H1 (cell line): ENCODE data around the gene DXO. TPM values are rescaled to one million over a fixed set of nuclear protein-coding genes. Genes with fewer than 3 reads are reported as not detected.

ENCODE experiments used
- CTCF ChIA-PET: fragments of 300-600 bp; sonication (Branson Sonifier 250); formaldehyde crosslinking; loops from one replicate; lab custom pipeline; 2021; ENCODE audit not compliant: partially characterized antibody; lab: Charles Lee
- POLR2A ChIA-PET: fragments of 300-600 bp; sonication (Branson Sonifier 250); formaldehyde crosslinking; loops from one replicate; lab custom pipeline; 2021; ENCODE audit warnings: inconsistent platforms; ENCODE audit not compliant: partially characterized antibody; lab: Charles Lee
- DNase-seq, 2 experiments: peaks; one replicate each; pipeline versions ENCODE4 v3.0.0 to v3.0.0-alpha.2; 2010 to 2022; ENCODE audit warnings: low spot score in 2 of 2, low read depth in 1 of 2, mixed read lengths in 1 of 2
- FAIRE-seq: peaks from 2 replicates; lab custom pipeline; 2011; peaks lifted over from hg19 to GRCh38; lab: Jason Lieb, UNC
- H2AFZ ChIP-seq: 2 replicates; pipeline ENCODE4 v1.8.1; 2012; ENCODE audit warnings: low read length, inconsistent platforms
- H2AK5ac ChIP-seq: 2 replicates; pipeline ENCODE4 v1.6.1; 2013; ENCODE audit warnings: low read depth, low read length
- H2BK120ac ChIP-seq: replicated peaks from 2 replicates; pipeline ENCODE3; 2013; ENCODE audit warnings: low read depth, low read length, inconsistent platforms
- H2BK12ac ChIP-seq: 2 replicates; pipeline ENCODE4 v1.6.1; 2013; ENCODE audit warnings: low read depth, low read length
- H2BK15ac ChIP-seq: 2 replicates; pipeline ENCODE4 v1.6.1; 2013; ENCODE audit warnings: low read length
- H2BK20ac ChIP-seq: 2 replicates; pipeline ENCODE4 v1.6.1; 2013; ENCODE audit warnings: low read length
- H2BK5ac ChIP-seq: 2 replicates; pipeline ENCODE4 v1.6.1; 2013; ENCODE audit warnings: low read depth, low read length
- H3K14ac ChIP-seq: 2 replicates; pipeline ENCODE4 v1.6.1; 2013; ENCODE audit warnings: inconsistent platforms; ENCODE audit not compliant: insufficient read length
- H3K18ac ChIP-seq: 2 replicates; pipeline ENCODE4 v1.6.1; 2013; ENCODE audit warnings: low read length; ENCODE audit errors: extremely low read depth
- H3K23ac ChIP-seq: 2 replicates; pipeline ENCODE4 v1.6.1; 2013; ENCODE audit warnings: inconsistent platforms; ENCODE audit not compliant: insufficient read length
- H3K23me2 ChIP-seq: 2 replicates; pipeline ENCODE4 v1.6.1; 2013; ENCODE audit warnings: low read depth, low read length
- H3K27ac ChIP-seq: 2 replicates; pipeline ENCODE4 v1.6.1; 2011; ENCODE audit warnings: low read depth, low read length, inconsistent platforms
- H3K27me3 ChIP-seq, 4 experiments: replicated peaks in 1 of 4; 1 replicate in 1 of 4; 2 replicates in 3 of 4; pipeline versions ENCODE4 v1.6.1 to v1.8.1; 2011 to 2013; ENCODE audit warnings: low read length in 3 of 4, mild to moderate bottlenecking in 3 of 4, inconsistent platforms in 2 of 4, mixed read lengths in 2 of 4, moderate library complexity in 1 of 4; ENCODE audit not compliant: control insufficient read depth in 3 of 4, insufficient read depth in 3 of 4; ENCODE audit errors: extremely low read depth in 1 of 4
- H3K36me3 ChIP-seq, 4 experiments: 2 replicates each; pipeline versions ENCODE4 v1.6.1 to v1.8.1; 2011 to 2013; ENCODE audit warnings: mild to moderate bottlenecking in 4 of 4, low read length in 3 of 4, moderate library complexity in 2 of 4, control low read depth in 1 of 4, inconsistent platforms in 1 of 4; ENCODE audit not compliant: insufficient read depth in 4 of 4, control insufficient read depth in 2 of 4
- H3K4ac ChIP-seq: replicated peaks from 2 replicates; pipeline ENCODE3; 2013; ENCODE audit warnings: low read length, low read depth, mixed read lengths, inconsistent platforms; ENCODE audit not compliant: insufficient read length
- H3K4me1 ChIP-seq, 4 experiments: replicated peaks in 1 of 4; 1 replicate in 1 of 4; 2 replicates in 3 of 4; pipeline versions ENCODE4 v1.6.1 to v1.8.1; 2011 to 2013; ENCODE audit warnings: low read length in 3 of 4, inconsistent platforms in 2 of 4, mixed read lengths in 1 of 4; ENCODE audit not compliant: insufficient read depth in 4 of 4, control insufficient read depth in 3 of 4
- H3K4me2 ChIP-seq, 2 experiments: 2 replicates each; pipeline versions ENCODE4 v1.6.1 to v1.8.1; 2011 to 2013; ENCODE audit warnings: low read depth in 2 of 2, low read length in 2 of 2, control low read depth in 1 of 2, inconsistent platforms in 1 of 2, mild to moderate bottlenecking in 1 of 2; ENCODE audit not compliant: insufficient read depth in 1 of 2
- H3K4me3 ChIP-seq, 4 experiments: fragments of 200-600, 300-600 bp in 1 of 4; sonication (generic), shearing (Covaris generic), sonication (Bioruptor Twin) in 1 of 4; 2 replicates each; pipeline versions ENCODE4 v1.5.1 to v1.8.1; 2011 to 2016; ENCODE audit warnings: low read length in 4 of 4, low read depth in 3 of 4, control low read depth in 2 of 4, inconsistent platforms in 2 of 4, mild to moderate bottlenecking in 2 of 4, mixed read lengths in 1 of 4, moderate library complexity in 1 of 4; ENCODE audit not compliant: insufficient read depth in 2 of 4; ENCODE audit errors: extremely low read depth in 1 of 4
- H3K56ac ChIP-seq: replicated peaks from 2 replicates; pipeline ENCODE3; 2013; ENCODE audit warnings: low read depth, mild to moderate bottlenecking, mixed read lengths, low read length, inconsistent platforms; ENCODE audit not compliant: insufficient read length
- H3K79me1 ChIP-seq: 2 replicates; pipeline ENCODE4 v1.6.1; 2013; ENCODE audit warnings: low read depth, low read length, control low read depth
- H3K79me2 ChIP-seq, 2 experiments: 2 replicates each; pipeline versions ENCODE4 v1.6.1 to v1.8.1; 2012 to 2013; ENCODE audit warnings: low read length in 2 of 2, mild to moderate bottlenecking in 2 of 2, inconsistent platforms in 1 of 2; ENCODE audit not compliant: insufficient read depth in 2 of 2, control insufficient read depth in 1 of 2
- H3K9ac ChIP-seq, 4 experiments: replicated peaks in 1 of 4; 1 replicate in 1 of 4; 2 replicates in 3 of 4; pipeline versions ENCODE4 v1.6.1 to v1.8.1; 2011 to 2013; ENCODE audit warnings: low read depth in 3 of 4, low read length in 3 of 4, control low read depth in 2 of 4, mild to moderate bottlenecking in 2 of 4, moderate library complexity in 2 of 4, inconsistent platforms in 1 of 4; ENCODE audit errors: extremely low read depth in 1 of 4
- H3K9me3 ChIP-seq, 2 experiments: 2 replicates each; pipeline versions ENCODE4 v1.6.1 to v1.8.1; 2012 to 2013; ENCODE audit warnings: mild to moderate bottlenecking in 2 of 2, moderate library complexity in 2 of 2, control low read depth in 1 of 2, inconsistent platforms in 1 of 2, low read depth in 1 of 2, low read length in 1 of 2, mixed read lengths in 1 of 2; ENCODE audit not compliant: insufficient read depth in 2 of 2
- H4K20me1 ChIP-seq, 2 experiments: replicated peaks in 1 of 2; 2 replicates each; pipeline versions ENCODE3 to v1.8.1; 2011 to 2013; ENCODE audit warnings: inconsistent platforms in 2 of 2, low read length in 2 of 2, mild to moderate bottlenecking in 1 of 2; ENCODE audit not compliant: insufficient read depth in 2 of 2, control insufficient read depth in 1 of 2
- H4K5ac ChIP-seq: 2 replicates; pipeline ENCODE4 v1.6.1; 2013; ENCODE audit warnings: low read length, low read depth, mixed read lengths, inconsistent platforms; ENCODE audit not compliant: insufficient read length
- H4K8ac ChIP-seq: 2 replicates; pipeline ENCODE4 v1.8.0; 2013; ENCODE audit warnings: mild to moderate bottlenecking, moderate library complexity, low read length, inconsistent platforms; ENCODE audit not compliant: insufficient read depth; ENCODE audit errors: extremely low read depth
- H4K91ac ChIP-seq: replicated peaks from 2 replicates; pipeline ENCODE3; 2013; ENCODE audit warnings: low read length, mixed read lengths, inconsistent platforms; ENCODE audit not compliant: insufficient read length
- SAP30 ChIP-seq: fragments of 300-600 bp; sonication (generic); IDR thresholded peaks from 2 replicates; pipeline ENCODE4 v1.7.1; 2012; ENCODE audit warnings: low read length, moderate library complexity, mild to moderate bottlenecking, inconsistent platforms; ENCODE audit not compliant: insufficient read depth, insufficient replicate concordance
- SP1 ChIP-seq: IDR thresholded peaks from 2 replicates; pipeline ENCODE4 v1.6.1; 2011; ENCODE audit warnings: low read depth, low read length
- TAF7 ChIP-seq: optimal IDR thresholded peaks from 2 replicates; pipeline ENCODE3; 2011; ENCODE audit warnings: low read depth, mild to moderate bottlenecking, inconsistent platforms, low read length, moderate library complexity, borderline replicate concordance
- WGBS, 2 experiments: shearing (Covaris generic) in 1 of 2; methylation state at CpG; one replicate each; pipeline versions ENCODE4 v1.1.6 to v1.1.7; 2013 to 2015; ENCODE audit warnings: low lambda C conversion rate in 2 of 2, mixed read lengths in 2 of 2, inconsistent platforms in 1 of 2, low coverage in 1 of 2, missing lambda C conversion rate in 1 of 2; ENCODE audit not compliant: insufficient replicate concordance in 2 of 2, insufficient coverage in 1 of 2, insufficient read length in 1 of 2; ENCODE audit errors: extremely low coverage in 1 of 2, missing lambda C conversion rate in 1 of 2; 5-methylcytosine and 5-hydroxymethylcytosine counted together
- polyA plus RNA-seq, 7 experiments: library from polyadenylated mRNA; depleted of rRNA in 3 of 7; stranded (reverse) in 5 of 7; unstranded in 2 of 7; fragments of >200 nt in 5 of 7; fragments of 200-250 nt in 2 of 7; gene quantifications; 1 replicate in 5 of 7; 2 replicates in 1 of 7; 4 replicates in 1 of 7; pipeline versions ENCODE4 v1.2.1 to v1.2.3, GENCODE V29; 2011 to 2013; ENCODE audit warnings: missing spikeins in 2 of 7, mixed read lengths in 2 of 7
- total RNA-seq: library from RNA; stranded (reverse); fragmentation: NEBNext Ultra II Directional; extraction: Animal tissue kit (Norgen Biotek cat#: 25700); gene quantifications from 2 replicates; pipeline ENCODE4 v1.2.1, GENCODE V29; 2021

The DXO gene
- total and polyA plus RNA-seq, 2 of the 8 experiments (the other 6 are each of a cell fraction or from before 2014, with no cell fraction given), result 14.7 to 23.9 TPM

- H3K18ac ChIP-seq, result no peak overlapping the region
- no peak overlapping the region for H2BK15ac ChIP-seq
- no peak overlapping the region for H3K9ac ChIP-seq
- H2BK12ac ChIP-seq, result no peak overlapping the region
- CTCF ChIA-PET, result interaction anchor here (1.1 to 2.0 kb wide), 4 partner anchors 12 to 101 kb away, joined by 3 to 6 read pairs (median 4); no protein-coding TSS in a partner anchor
- no peaks in the 10 kb centered on the region for H4K20me1 ChIP-seq
- no peak overlapping the region for H3K4ac ChIP-seq
- 83% methylated on average over 11 of the region's 11 CpGs; no CpG with 5 or more reads in 1 of the 2 experiments for WGBS, 2 experiments
- H3K14ac ChIP-seq, result no peak overlapping the region
- H4K5ac ChIP-seq, result no peak overlapping the region
- H4K91ac ChIP-seq, result no peak overlapping the region
- H3K56ac ChIP-seq, result no peak overlapping the region
- no peak overlapping the region for H2AFZ ChIP-seq
- H3K4me1 ChIP-seq, result peaks cover 0 to 2% (median 0%) of the 10 kb centered on the region in 4 experiments; a peak in 1 of 7 replicates
- H3K4me3 ChIP-seq, result no peak overlapping the region
- H3K79me2 ChIP-seq, result no peaks in the 10 kb centered on the region
- no peaks in the 10 kb centered on the region for H3K23me2 ChIP-seq
- POLR2A ChIA-PET, result interaction anchor here (1.6 to 3.4 kb wide), 3 partner anchors 13 to 25 kb away, joined by 5 to 16 read pairs (median 5); partner anchors contain the start of genes DXO, NELFE and SKIC2
- FAIRE-seq, result no peak
- H3K27me3 ChIP-seq, result peaks cover 0 to 11% (median 2%) of the 10 kb centered on the region in 4 experiments; a peak in 3 of 7 replicates
- no peak overlapping the region for H2BK20ac ChIP-seq
- H3K36me3 ChIP-seq, result peaks cover 3 to 7% (median 5%) of the 10 kb centered on the region in 4 experiments; a peak in 4 of 8 replicates
- no peak for DNase-seq
- H3K4me2 ChIP-seq, result no peak overlapping the region
- H2BK120ac ChIP-seq, result no peak overlapping the region
- no peak overlapping the region for H2AK5ac ChIP-seq
- no peak overlapping the region for H2BK5ac ChIP-seq
- no peak overlapping the region for H4K8ac ChIP-seq
- no peak overlapping the region for H3K27ac ChIP-seq
- no peak overlapping the region for H3K23ac ChIP-seq
- no peaks in the 10 kb centered on the region for H3K9me3 ChIP-seq
- no peak for TF ChIP-seq SP1
- no peak for TF ChIP-seq TAF7
- no peak for TF ChIP-seq SAP30
- no peaks in the 10 kb centered on the region for H3K79me1 ChIP-seq
These were observed 25.5 kb downstream of the DXO start for GRCh38 chr6:31946370-31946885.
